Dedifferentiated amniotic fluid mesenchymal stem cell (primary cell): ENCODE data around the gene UAP1.
A peak's percentile ranks its signal among the peaks of the same experiment; 100 is the strongest.

Experiments
- DNase-seq: peaks from one replicate; pipeline ENCODE4 v3.0.0-alpha.2; 2016; ENCODE audit errors: extremely low spot score

The UAP1 gene

DNA sequence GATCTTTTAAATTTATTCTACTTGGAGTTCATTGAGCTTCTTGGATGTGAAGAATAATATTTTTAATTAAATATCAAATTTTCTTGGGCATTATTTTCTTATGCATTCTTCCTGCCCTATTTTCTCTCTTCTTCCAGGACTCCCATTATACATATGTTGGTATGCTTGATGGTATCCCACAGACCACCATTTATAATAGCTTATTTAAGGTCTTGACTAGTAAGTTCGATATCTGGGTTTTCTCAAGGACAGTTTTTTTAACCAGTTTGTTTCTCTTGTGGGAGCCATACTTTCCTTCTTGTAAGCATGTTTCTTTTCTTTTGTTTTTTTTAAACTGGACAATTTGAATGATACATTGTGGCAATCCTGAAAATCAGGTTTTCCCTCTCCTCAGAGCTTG is 55.3 kb downstream of the UAP1 start:
- no peak for DNase-seq

DNA sequence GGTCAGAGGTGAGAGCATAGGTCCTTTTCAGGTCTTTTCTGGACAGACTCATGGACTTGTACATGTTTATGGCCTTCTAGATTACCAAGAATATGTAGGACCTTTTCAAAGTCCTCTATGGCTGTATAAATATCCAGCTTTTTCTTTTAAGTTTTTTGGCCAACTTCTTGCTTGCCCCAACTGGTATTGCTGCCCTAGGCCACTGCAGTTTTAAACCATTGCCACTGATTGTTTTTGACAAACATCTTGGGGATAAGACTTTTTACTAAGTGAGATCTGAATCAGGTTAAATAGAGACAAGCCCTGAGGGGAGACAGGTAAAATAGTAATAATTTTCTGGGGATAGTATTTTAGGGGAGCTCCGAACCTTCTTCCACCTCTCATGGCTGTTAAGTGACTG is 56.0 kb downstream of the UAP1 start:
- no peak for DNase-seq

DNA sequence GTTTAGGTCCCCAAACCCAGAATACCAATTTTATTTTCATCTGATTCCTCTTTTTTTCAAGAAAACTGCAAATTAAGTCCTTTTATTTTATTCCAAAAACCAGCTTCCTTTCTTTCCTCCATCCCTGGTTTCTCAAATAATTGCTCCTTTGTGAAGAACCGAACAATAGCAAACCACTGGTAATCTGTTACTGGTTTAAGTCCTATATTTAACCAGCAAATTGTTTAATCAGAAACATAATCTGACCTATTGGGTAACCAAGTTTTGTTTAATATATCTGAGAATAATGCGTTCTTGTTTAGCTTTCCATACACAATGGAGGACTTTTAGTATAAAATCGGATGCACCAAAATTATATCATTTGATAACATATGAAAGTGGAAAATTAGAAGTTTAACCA is 57.6 kb downstream of the UAP1 start:
- no peak for DNase-seq

DNA sequence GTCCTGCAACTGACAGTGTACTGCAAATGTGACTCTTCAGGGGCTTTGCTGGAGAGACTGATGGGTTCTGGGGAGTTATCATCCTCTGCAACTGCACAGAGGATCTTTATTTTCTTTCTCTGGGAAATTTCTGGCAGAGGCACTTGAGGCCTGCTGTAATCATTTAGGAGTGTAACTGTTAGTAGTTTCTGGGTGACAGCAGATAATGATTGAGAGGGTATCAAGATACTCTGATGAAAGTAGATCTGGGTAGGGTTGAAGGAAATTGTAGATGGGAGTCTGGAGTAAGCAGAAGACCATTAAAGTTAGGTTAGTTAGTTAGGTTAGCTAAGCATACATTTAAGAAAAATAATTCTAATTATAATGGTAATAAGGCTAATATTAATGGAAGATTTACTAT is 59.7 kb downstream of the UAP1 start:
- no peak for DNase-seq

DNA sequence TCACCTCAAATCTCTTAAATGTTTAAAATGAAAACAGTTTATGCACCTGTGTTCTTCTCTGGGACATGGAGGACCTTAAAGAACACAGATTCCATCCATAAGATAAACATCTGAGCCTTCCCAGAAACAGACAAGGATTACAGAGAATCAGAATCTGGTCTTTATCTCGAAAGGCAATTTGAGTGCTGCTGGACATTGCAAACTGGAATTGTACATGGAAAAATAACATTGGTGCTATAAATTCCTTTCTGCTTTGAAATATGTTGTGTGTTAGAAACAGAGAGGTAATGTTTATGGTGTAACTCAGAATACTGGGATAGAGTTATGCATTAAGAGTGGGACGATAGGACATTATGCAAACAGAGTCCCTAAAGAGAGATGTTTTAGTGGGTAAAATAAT is 64.2 kb downstream of the UAP1 start:
- no peak for DNase-seq

DNA sequence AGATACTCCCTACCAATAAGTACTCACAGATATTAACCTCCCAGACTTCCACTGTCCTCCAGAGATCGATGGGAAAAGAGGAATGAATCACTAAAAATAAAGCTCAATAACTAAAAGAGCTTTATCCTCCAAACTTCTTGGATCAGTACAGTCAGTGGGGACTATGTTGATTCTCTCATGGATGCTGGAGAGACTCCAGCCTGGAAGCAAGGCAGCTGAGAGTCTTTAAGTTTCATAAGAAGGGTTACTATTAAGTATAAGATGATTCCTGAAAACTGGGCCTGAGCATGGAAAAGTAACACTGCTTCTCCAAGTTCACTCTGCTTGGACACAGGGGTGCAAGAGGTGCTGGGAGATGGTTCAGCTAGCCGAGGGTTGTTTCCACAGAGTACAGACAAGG is 64.6 kb downstream of the UAP1 start:
- no peak for DNase-seq

DNA sequence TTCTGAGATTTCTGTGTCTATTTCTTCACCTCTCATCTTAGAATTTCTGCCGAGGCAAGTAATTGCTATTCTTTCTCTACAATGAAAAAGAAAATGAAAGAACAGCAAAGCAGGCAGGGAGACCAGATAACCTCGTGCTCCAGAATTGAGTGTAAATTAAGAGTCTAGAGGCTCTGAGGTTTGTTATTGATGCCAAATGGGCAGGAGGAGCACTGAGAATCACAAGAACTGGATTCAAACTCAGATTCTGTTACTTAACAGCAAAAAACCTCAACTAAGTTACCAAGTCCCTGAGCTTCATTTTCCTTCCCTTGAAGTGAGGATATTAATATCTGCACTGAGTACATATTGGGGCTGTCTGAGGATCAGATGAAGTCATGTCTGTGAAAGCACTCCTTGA is 65.2 kb downstream of the UAP1 start:
- no peak for DNase-seq

DNA sequence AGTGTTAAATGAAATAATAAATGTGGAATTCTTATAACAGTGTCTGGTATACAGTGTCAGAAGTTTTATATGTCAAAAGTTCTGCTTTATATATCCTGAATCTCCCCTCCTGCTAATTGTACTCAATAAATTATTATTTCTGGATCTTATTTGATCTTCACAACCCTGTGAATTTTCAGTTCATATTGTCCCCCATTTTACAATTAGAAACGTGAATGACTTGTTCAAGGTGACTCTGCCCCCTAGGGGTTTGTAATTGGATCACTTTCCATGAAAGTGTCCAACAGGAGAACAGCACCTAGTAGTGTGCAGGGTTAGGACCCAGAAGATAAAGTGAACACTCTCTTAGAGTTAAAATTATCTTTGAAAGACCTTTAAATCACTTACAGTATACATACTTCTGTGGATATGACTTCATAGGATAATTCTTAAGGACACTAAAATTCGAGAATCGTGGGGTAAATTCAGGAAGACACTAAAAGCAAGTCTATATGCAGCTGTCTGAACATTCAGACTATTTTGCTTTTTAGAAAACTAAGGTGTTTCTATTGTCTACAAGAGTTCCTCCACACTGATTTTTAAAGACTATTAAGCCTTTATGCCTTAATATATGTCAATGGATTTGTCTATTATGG is 66.3 kb downstream of the UAP1 start:
- no peak for DNase-seq

DNA sequence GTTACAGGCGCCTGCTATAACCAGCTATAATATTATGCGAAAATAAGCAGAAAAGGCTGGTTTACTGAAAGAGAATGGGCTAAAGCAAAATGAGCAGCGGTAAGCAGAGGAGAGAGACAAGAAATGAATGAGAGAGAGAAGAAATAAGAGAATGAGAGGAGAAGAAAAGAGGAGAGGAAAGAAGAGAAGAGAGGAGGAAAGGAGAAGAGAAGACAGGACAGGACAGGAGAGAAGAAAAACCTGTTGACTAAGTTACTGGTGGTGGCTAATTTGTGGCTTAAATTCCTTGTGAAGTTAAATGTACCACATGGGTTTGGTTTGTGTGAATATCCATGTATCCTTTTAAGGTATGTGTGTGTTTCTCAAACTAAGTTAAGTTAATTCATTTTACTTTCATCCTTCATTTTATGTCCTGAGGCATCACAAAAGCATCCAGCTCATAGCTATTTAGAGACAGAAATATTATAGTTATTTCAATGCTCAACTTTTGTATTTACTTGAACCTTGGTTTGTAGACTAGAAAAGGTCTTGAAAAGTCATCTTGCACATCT is 67.6 kb downstream of the UAP1 start:
- no peak for DNase-seq

DNA sequence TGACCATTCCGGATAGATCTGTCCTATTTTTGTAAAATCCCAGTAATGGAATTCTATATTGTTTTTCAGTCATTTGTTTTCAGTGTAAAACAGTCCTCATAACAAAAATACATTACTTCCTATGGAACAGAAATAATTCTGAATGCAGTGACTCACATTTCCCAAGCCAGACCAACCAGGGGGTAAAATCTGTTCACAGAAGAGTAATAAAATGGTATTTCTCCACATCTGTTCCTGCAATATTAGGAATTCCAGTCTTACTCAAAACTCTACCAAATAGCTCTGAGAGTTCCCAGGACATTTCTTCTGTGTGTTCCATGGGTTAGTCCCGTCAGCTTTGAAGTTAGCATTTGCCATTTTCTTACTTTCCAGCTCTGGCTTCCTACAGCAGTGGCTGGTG is 68.1 kb downstream of the UAP1 start:
- peak; percentile 63 for DNase-seq

DNA sequence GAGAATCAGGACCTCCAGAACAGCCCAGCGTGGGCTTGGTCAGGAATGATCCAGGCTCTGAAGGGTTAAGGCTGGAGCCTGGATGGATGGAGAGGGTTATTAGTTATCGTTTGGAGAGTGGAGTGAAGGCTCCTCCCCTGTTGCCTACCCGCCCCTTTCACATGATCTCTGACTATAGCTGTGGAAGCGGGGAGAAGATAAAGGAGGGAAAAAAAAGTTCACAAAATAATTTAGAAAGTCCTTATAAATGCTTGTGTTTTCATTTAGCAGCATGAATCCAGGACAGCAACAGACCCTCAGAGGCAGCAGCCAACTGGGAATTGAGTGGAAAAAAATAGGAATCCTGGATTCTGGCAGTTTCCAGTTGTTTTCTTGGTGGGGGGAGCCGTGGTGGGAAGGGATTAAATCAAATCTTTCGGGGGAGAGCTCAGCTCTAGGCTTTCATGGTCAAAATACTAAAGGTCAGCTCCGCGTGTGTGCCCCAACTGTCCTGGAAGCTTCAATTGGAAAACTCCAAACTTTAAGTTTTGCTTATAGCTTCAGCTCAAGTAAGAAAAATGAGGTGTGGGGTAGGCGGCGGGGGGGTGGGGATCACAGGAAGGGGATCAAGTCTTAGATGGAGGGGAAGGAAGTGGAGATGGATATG is 70.1 kb downstream of the UAP1 start:
- peak; percentile 70 for DNase-seq

DNA sequence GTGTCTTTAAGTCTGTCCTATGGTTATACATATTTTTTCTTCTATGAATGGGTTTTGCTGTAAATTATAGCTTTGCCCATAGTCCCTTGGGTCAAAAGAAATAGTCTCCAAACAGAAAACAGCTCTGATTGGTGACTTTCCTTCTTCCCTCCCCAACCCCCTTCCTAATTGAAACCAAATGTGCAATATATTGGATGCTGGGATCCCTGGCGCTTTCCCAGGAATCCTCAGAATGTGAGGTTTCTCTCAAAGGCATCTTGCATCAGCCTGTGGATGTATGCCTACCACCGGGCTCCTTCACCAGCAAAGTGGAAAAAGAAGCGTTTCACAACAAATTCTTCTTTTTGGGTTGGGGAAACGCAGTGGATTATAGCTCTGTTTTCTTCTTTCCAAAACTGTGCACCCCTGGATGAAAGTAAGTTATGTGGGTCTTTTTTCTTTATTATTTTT is 70.7 kb downstream of the UAP1 start, which contains the start of gene DDR2:
Gene DDR2, plus strand, starts transcription at position 248 of the 450 bp plus-strand sequence. CDS start 86,600 bp downstream, outside the sequence.
- peak; percentile 98 for DNase-seq

DNA sequence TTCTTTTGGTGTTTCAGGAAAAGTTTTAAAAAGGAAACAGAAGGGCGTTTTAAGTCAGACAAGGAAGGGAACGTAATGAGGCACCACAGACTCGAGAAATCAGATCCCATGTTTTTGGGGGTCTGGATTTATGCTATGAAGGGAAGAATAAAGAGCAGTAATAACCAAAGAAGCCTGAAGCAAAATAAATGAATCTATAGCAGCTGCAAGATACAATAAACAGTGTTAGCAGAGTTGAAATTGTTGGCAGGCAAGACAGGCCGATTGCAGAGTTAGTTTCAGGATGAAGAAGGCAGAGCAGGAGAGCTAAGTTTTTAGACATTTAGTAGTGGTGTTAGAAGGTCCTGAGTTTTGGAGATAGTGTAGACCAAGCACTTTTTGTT is 71.2 kb downstream of the UAP1 start:
- no peak for DNase-seq

DNA sequence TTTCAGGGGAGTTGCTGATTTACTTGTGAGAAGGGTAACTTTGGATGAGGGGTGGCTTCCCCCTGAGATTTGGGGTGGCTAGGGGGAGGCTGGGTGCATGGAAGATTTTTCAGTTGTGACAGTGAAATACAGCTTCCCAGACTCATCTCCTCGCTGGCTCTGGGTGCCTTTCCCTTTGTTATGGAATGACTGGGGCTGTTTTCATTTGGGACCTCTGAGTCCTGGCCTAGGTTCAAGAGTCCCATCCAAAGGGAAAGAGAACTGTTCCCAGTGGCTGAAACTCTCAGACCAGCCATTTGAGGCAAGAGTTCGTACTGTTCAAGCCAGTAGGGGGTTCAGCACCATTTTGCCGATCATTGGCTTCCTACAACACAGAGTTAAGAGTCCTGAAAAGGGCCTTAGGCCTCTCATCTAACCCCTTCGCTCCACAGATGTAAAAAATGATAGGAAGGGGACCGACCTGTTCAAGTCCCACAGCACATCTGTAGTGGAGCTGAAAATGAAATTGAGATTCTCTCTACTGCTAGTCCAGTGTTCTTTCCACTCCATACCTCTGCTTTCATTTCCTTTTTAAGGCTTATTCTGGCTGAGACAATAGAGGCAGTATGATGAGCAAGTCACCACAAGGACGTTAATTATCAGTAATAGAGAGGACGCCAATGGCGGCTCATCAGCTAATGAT is 71.7 kb downstream of the UAP1 start:
- DNase-seq, result peak; percentile 39

DNA sequence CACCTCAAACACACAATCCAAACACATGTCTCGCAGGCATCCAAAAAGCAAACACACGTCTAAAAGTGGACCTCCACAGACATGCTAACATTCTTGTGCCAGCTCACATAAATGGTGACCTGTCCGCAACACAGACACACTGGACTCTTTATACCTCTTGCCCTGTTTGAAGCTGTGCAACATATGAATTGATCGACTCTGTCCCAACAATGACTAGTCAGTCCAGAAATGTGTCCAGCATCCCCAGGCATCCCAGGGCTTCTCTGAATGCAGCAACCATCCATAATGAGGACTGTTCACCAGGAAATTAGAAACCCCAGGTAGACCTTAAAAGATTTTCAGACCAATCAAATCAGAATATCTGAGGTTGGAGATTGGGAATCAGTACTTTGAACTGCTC is 73.9 kb downstream of the UAP1 start:
- DNase-seq, result no peak

DNA sequence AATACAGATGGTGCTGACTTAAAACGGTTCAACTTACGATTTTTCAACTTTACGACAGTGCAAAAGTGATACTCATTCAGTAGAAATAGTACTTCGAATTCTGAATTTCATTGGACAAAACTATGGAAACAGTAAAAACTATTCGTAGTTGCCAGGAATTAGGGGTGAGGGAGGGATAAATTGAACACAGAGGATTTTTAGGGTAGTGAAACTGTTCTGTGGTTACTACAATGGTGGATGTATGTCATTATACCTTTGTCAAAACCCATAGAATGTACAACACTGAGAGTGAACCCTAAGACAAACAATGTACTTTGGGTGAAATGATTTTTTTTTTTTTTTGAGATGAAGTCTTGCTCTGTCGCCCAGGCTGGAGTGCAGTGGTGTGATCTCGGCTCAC is 78.2 kb downstream of the UAP1 start:
- no peak for DNase-seq

DNA sequence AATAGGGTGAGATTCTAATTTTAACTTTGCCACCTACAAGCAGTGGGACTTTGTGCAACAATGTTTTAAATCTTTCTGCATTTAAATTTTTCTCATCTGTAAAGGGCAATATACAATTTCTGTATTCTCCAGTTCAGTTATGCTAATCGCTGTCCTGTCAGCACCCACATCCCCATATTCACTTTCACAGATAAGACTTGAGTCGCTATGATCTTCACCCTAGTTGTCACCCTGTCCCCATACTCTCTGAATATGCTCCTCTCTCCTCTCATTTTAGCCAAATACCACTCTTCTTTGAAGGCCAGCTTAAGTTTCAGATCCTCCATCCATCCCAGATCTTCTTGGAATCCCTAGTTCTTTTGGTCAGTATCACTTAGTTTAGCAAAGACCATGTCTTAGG is 79.6 kb downstream of the UAP1 start:
- DNase-seq, result no peak

DNA sequence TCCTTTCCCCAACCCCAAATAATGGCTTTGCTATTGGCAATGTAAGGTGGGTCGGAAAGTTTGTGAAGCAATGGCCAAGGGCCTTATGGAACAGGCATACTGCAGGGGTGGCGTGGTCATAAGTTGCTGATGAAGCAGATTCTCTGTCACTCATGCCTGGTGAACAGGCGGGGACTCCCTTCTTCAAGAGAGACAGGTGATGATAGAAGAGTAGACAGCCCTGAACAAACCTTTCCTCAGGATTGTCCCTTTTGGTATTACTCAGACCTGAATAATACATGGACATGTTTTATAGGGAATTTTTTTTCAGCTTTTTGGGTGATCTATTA is 83.4 kb downstream of the UAP1 start:
- DNase-seq, result no peak

DNA sequence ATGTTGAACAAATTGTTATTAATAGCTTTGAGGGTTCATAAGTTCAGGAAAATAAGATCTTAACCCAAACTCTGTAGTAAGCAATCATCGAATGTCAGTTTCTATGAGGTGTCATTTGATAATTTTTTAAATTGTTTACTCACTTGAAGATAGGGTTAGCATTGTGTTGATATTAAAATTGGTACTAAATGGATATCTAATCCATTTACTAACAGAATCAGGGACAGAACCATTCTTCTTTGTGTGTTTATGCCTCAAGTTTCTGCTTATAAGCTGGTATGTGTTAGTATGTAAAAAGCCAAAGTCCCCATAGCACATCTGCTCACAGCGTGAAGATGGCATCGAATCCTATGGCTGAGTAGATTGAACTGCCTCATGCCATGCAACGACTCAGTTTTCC is 84.1 kb downstream of the UAP1 start:
- no peak for DNase-seq

DNA sequence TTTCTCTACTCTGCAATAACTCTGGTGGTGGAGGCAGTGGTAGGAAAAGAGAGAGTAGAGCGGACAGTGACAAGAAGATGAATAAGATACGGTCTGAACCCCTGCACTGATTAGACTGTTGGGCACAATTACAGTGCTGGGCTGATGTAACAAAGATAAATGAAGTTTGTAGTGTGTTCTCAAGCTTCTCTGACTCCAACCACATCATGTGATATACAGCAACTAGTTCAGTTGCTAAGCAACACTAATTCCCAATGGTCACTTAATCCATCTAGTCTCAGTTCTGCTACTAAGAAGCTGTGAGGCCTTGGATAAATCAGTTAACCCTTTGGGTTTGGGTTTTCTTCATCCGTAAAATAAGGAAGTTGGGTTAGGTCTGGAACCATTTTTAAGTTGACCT is 88.1 kb downstream of the UAP1 start:
- peak; percentile 31 for DNase-seq
